Astrocyte of the spinal cord (primary cell): ENCODE measurements around the gene FRMD5.

ENCODE experiments used
- DNase-seq: peaks from one replicate; pipeline ENCODE4 v3.0.0; 2011; ENCODE audit warnings: low read depth, low spot score
- H3K4me3 ChIP-seq: 2 replicates; pipeline ENCODE4 v1.5.1; 2011; ENCODE audit warnings: low read depth, mild to moderate bottlenecking, low read length, moderate library complexity
- CTCF ChIP-seq: IDR thresholded peaks from 2 replicates; pipeline ENCODE4 v1.5.1; 2012; ENCODE audit warnings: low read depth, mild to moderate bottlenecking, low read length, inconsistent platforms
- in situ Hi-C: cut with HindIII; loops from 2 replicates; pipeline ENCODE4 v1.10.0; 2017; ENCODE audit warnings: low sequenced_read_pairs

The FRMD5 gene

GRCh38 chr15:43896543-43896942 lies 298.5 kb downstream of the FRMD5 start:
- no peak overlapping the region for H3K4me3 ChIP-seq
- TF ChIP-seq CTCF, result no peak
- in situ Hi-C loops, result no loop called here
- no peak for DNase-seq

GRCh38 chr15:43895586-43895985 lies 299.5 kb downstream of the FRMD5 start:
- TF ChIP-seq CTCF, result no peak
- no peak for DNase-seq
- no peak overlapping the region for H3K4me3 ChIP-seq
- in situ Hi-C loops, result no loop called here

GRCh38 chr15:43893956-43894355 lies 301.1 kb downstream of the FRMD5 start:
- DNase-seq, result no peak
- in situ Hi-C loops, result no loop called here
- H3K4me3 ChIP-seq, result no peak overlapping the region
- TF ChIP-seq CTCF, result no peak

GRCh38 chr15:43889042-43889441 lies 306.0 kb downstream of the FRMD5 start:
- TF ChIP-seq CTCF, result no peak
- no peak for DNase-seq
- H3K4me3 ChIP-seq, result no peak overlapping the region
- in situ Hi-C loops, result no loop called here

- no peak overlapping the region for H3K4me3 ChIP-seq
- DNase-seq, result no peak
- in situ Hi-C loops, result no loop called here
- TF ChIP-seq CTCF, result no peak
Measured at GRCh38 chr15:43887901-43888300, 307.2 kb downstream of the FRMD5 start.

- in situ Hi-C loops, result no loop called here
- H3K4me3 ChIP-seq, result no peak overlapping the region
- DNase-seq, result no peak
- no peak for TF ChIP-seq CTCF
Measured at GRCh38 chr15:43886558-43886957, 308.5 kb downstream of the FRMD5 start.

- DNase-seq, result no peak
- no peak overlapping the region for H3K4me3 ChIP-seq
- in situ Hi-C loops, result no loop called here
- TF ChIP-seq CTCF, result no peak
Measured at GRCh38 chr15:43883571-43883970, 311.5 kb downstream of the FRMD5 start.
